GM18868 (cell line): ENCODE data around the gene ANKRD28.

Experiments used
- ATAC-seq: cut with Tn5 transposase; IDR thresholded peaks from one replicate; pipeline ENCODE4 v1.9.1; 2021; ENCODE audit warnings: mild to moderate bottlenecking, moderate library complexity; ENCODE audit not compliant: unreplicated experiment

ANKRD28 gene

DNA sequence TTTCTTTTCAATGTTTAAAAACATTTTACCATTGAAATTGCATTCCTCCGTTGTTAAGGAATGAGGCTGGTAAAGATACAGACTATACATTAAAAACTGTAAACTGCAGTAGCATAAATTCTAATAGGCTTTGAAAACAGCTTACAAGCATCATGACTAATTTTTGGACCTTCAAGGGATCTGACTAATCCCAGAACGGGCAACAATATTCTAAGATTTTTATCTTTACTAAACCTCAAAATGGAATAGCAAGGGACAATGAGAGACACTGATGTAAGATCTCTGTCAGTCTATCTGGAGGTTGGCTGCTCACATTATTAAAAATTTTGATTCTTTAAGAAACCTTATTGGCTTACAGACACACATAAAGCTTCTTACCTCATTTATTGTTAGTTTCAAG is 121.5 kb downstream of the ANKRD28 start:
- no peak for ATAC-seq

DNA sequence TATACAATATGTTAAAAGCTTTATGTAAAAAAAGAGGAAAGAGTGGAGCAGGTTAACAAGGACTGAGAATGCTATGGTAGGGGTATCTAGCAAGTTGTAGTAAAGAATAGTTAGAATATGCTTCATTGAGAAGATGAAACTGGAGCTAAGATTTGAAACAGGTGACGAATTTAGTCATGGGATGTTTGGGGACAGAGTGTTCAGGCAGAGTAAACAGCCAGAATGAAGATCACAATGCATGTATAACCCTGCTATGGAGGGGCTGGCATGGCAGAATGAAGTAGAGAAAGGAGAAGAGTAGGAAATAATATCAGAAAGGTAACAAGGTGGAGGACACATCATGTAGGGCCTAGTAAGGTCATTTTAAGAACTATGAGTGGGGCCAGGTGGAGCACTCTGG is 124.2 kb downstream of the ANKRD28 start:
- no peak for ATAC-seq

DNA sequence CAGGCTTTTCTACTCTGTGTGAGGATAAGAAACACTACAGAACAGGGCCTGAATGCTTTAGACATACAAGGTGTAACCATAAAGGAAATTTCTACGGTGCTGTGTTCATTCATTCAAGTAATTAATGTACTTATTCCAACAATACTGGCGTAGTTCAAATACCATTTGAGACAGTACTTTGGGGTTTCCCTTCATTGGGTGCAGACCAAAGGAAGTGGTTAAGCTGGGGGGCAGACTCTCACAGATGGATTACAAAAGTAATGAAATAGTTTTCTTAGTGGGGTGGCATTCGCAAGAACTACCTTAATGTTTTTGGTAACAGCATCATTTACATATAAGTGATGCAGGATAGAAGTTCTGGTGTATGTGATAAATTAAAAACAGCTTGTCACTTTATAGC is 130.3 kb downstream of the ANKRD28 start:
- peak; percentile 66 for ATAC-seq

DNA sequence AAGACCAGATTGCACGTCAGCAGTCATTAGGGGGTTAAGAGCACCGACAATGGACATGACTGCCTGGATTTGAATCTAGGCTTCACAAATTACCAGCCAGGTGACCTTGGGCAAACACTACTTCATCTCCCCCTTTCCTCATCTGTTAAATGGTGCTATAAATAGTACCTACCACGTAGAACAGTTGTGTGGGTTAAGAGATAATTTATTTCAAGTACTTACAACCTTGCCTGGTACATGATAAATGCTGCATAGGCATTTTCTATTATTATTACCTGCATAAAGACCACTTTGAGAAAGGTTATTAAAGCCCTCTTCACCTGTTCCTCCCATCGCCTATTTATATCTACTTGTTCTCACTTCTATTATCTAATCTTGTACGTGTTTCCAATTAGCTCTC is 131.5 kb downstream of the ANKRD28 start:
- no peak for ATAC-seq

DNA sequence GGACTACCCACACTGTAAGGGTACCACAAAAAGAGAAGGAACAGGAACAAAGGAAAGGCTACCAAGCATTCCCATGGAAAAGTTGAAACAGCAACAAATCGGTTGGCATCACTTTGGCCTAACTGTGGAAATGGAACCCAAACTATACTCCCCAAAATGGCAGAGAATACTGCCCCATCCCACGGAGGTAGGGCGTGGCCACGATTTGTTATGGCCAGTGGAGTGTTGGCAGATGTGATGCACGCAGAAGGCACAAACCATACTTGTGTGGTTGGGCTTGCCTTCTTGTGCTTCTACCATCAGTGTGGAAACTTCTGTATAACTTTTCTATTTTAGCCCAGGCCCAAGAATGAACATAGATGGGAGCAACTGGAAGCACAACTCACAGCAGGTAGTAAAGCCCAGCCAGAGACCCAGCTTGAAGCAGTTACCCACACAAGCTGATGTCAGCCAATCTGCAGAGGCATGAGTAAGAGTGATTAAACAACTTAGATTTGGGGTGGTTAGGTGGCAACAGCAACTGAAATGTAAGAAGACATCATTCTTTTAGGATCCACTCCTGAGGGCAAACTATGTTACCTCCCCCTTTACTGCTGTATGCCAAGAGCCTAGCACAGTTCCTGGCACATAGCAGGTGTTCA is 132.1 kb downstream of the ANKRD28 start:
- no peak for ATAC-seq

DNA sequence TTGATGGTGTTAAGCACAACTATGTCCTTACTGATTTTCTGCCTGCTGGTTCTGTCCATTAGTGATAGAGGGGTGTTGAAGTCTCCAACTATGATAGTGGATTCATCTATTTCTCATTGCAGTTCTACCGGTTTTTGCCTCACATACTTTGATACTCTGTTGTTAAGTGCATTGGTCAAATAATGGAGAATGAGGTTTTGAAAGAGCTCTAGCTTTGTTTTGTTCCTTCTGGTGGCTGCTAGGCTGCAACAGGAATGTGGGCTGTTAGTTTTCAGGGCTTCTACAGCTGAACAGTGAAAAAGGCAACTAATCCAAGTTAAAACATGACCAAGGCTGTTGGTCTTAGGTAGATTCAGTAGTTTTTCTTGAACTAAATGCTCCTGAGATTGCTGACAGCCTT is 133.6 kb downstream of the ANKRD28 start:
- no peak for ATAC-seq

DNA sequence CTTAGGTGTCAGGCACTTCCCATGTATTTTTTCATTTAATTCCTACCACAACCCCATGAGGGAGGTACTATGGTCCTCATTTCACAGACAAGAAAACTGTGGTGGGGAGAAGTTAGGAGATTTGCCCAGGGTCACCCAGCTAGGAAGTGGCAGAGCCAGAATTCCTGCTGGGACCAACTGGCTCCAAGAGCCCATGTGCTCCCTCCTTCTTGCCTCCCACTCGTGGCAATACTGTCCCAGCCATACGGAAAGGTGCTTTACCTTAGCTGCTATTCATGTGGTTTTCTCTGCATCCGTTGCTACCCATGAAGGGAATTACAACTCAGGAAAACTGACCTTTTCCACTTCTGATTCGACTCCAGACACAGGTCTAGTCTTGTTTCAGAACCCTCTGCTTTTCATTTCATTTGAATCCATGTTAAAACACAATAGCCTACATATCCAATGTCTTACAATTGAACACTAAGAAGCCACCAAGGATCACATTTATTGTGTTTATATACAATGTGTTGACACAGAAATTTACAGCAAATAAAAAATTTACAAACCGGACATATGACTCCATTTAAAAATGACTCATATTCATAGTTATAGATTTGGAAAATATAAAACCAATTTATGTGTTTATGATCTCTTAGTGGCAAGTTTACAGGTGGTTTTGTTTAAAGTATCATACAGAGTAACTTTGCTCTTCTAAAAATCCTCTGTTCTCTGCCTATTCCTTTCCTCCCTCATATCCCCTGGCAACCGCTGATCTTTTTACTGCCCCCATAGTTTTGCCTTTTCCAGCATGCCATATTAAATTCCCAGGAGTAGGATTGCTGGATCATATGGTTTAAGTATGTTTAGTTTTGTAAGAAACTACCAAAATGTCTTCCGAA is 137.5 kb downstream of the ANKRD28 start:
- no peak for ATAC-seq

DNA sequence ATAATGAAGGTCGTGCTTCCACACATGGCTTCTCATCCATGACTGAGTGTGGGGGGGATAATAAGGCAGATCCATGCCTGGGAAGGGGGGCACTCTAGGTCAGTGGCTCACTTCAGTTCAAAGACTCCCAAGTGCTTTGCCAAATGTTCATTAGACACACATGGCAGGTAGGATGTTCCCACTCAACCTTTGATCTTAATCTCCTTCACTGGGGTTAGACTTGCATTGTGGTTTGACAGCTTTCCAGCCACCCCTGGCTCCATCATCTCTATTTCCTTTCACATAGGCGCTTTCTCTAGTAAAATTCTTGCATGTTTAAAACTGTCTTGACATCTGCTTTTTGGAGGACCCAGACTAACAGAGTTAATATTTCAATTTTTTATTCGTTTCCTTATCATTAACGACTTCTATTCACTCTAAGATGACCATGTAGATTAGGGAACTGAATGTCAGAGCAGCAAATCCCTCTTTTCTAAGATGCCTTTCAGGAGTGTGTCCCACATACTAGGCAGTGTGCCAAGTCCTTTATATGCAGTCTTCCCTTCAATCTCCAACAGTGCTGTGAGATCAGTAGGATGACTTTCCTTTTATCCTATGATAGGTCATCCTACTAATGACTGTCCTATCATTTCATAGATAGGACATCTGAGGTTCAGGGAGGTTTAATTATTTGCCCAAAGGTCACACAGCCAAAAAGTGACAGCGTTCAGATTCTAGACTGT is 138.4 kb downstream of the ANKRD28 start:
- ATAC-seq = no peak

DNA sequence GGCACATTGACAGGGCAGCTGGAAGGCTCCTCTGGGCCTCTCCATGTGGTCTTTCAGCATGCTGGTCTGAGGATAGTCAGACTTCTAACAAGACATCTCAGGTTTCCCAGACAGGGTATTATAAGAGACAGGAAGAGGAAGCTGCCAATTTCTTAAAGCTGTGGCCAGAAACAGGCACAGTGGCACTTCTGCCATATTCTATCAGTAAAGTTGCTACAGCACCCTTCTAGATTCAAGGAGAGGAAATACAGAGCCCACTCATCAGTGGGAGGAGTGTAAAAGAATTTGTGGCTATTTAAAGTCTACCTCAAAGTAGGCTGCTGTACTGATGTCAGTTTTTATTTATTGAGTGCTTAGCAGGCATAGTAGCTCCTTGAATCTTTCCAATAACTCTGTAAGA is 140.8 kb downstream of the ANKRD28 start:
- no peak for ATAC-seq

DNA sequence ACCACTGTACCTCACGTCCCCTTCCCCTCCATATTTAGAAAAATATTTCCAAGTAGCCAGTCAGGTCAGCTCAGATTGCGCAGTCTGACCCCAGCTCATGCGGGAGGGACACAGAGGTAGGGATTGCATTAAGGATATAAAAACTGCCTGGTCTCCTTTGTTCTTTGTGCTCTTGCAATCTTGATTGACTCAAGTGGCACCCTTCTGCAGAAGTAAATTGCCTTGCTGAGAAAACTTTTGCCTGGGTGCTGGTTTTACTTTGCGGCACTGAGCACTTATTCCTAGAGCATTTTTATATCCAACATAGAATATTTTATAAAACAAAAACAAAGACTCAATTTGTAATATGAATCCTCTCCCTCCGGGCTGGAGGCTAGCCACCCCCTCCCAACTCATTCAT is 141.4 kb downstream of the ANKRD28 start:
- no peak for ATAC-seq

DNA sequence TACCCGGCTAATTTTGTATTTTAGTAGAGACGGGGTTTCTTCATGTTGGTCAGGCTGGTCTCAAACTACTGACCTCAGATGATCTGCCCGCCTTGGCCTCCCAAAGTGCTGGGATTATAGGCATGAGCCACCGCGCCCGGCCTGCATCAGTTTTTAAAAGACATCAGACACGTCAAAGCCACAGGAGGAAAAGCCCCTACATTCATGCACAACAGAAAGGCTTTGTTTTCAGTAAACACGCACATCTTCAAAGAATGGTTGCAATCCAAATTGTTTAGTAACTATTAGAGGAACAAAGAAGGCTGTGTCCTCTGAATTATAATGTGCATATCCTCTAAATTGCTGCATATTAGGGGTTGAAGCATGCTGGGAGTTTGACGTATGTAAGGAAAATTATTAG is 142.9 kb downstream of the ANKRD28 start:
- no peak for ATAC-seq

DNA sequence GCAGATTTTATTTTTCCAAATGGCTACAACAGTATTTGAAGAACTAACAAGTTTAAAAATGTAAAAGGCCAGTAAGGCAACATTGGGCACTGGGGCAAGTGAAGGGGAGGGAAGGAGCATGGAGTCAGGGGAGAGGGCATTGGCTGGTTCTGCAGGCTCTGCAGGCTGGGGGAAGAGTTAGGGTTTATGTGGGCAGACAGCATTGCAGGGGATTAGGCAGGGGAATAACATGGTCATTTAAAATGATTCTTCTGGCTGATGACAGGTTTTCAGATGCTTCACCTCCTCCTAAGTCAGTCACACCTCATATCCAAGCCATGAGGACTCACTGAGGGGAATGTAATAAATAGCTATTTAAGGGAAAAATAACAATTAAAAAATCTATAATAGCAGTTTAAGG is 143.7 kb downstream of the ANKRD28 start:
- no peak for ATAC-seq

DNA sequence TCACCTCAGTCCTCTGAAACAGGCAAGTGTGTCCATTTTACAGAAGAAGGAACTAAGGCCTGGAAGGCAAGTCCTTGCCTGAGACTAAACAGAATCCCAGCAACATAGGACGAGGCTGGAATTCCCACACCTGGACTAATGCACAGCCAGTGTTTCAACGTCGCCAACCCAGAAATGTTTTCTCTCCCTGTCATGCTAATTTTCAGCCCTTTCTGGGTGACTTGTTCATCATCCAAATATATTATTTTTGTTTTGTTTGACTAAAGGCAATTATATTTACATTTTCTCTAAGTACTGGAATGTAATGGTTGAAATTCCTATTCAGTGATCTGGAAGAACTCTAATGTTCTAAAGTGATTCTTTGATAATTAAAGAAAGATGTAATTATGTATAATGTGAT is 144.5 kb downstream of the ANKRD28 start:
- ATAC-seq = no peak

DNA sequence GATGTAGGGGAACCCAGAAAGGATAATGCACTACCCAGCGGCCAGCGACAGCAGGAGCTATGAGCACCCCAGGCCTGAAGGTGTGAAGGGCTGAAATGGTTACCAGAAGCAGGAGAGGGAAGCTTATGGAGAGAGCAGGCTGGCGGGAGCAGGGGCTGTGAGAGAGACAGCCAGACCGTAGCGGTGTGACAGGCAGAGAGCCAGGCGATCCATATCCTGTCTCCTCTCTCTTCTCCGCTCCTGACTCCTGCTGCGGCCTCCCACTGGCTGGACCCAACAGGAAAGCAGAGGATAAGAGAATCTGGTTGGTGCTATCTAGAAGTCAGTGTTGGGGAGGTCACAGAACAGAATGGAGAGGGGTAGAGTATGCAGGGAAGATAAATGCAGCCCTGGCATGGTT is 146.4 kb downstream of the ANKRD28 start:
- no peak for ATAC-seq

DNA sequence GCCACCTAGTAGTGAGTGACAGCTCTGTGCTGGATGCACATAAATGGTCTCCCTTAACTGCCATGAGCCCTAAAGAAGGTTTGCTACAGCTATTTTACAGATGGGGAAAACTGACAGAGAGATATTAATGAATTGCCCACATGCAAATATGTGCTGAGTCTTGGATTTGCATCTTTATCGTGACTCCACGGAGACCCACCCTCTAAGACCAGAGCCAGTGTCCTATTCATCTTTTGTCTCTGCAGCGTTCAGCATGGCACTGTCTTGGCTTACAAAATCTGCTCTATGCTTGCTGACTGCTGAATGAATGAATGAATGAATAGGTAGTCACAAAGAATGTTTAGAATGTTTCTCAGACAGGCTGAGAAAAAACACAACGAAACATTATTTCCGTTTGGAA is 147.9 kb downstream of the ANKRD28 start:
- no peak for ATAC-seq

DNA sequence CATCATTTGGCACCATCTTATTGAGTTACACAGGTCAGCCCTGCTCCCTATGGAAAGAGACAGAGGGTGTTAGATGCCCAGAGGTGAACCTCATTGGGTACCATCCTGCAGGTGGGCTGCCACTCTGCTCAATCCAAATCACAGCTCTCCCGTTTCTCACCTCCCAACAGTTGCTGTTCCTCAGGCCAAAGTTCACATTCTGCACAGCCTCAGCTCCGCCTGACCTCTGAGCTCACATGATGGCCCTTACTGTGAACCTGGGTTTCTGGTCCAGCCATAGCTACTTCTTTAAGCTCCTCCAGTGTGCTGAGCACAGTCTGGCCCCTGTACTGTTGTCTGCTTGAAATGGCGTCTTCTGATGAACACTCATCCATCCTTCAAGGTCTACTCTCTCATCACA is 148.4 kb downstream of the ANKRD28 start:
- no peak for ATAC-seq

DNA sequence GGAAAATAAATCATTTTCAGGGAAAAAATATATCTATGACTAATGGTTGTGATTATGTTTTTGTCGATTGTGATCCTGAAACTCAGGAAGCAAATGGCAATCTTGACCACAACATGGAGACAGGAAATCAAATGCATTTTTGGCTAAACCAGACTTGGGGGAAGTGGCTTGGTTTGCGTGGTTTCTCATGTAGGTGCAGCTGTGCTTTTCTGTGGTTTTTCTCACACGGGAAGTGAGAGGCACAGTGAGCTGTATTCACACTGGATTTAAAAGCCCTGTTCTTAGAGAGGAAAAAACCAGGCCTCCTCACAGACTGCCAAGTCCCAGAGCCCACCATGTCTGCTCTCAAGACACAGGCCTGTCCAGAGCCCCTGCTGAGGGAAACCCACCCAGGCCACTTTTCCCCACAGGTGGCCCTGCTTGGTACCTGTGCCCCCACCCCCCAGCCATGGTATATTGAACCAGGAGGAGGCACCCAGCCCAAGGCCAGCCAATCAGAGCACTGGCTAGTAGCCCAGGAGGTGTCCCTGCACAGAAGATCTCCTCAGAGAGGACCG is 150.1 kb downstream of the ANKRD28 start:
- peak; percentile 91 for ATAC-seq

DNA sequence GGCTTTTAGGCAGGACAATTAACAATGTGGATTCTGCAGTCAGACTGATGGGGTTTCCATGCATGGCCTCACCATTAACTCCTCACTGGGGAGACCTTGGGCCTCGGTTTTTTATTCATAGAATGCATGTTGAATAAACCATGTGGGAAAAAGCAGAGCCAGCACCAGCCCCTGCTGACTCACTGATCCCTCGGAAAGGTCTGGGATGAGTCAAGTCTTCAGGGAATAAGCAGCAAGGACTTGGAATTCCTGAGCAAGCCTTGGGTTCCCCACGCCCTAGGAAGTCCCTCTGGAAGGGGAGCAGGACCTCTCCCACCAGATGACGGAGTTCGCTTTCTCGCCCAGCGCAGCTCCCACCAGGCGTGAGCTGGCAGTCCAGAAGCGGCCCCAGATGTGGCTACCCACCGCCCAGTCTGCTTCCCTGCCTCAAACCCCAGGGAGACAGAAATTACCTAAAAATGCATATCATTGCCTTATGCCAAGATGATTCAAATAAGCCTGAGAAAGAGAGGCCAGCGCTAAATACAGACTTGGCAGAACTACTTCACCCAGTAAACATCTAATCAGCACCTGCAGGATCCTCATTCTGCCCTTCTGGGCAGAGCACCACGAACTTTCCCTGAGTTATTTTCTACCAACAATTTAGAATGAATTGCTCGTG is 150.8 kb downstream of the ANKRD28 start:
- peak; percentile 29 for ATAC-seq

DNA sequence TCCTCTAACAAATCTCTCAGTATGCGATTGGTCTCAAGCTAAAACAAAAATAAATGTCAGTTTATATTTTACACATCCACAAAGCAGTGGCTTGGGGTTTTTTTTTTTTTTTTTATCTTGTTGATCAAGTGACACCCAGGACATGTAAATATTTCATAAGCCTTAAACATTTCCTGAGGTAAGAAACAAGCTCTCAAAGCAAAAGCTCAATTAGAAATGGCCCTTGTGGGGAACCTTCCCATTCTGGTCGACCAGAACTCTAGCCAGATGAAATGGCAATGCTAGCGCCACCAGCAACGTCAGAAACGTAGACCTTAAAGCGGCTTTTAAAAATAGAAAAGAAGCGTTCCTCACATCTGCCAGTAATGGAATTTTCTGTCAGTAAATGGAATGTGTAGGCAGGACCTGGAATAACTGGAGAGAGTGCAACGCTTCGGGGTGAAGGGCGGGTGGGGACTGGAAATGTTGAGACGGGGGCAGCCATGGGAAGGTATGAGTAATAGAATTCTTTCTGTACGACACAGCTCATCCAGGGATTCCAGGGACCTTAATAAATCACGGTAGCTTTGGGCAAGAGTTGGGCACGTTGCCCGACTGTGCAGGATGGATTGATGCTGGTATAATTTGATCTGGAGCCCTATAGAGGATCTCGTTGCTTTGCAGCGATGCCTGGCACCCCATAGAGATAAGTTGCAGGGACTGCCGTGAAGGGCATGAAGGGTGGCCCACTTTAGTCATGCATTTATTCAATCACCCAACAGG is 151.9 kb downstream of the ANKRD28 start:
- ATAC-seq = no peak

DNA sequence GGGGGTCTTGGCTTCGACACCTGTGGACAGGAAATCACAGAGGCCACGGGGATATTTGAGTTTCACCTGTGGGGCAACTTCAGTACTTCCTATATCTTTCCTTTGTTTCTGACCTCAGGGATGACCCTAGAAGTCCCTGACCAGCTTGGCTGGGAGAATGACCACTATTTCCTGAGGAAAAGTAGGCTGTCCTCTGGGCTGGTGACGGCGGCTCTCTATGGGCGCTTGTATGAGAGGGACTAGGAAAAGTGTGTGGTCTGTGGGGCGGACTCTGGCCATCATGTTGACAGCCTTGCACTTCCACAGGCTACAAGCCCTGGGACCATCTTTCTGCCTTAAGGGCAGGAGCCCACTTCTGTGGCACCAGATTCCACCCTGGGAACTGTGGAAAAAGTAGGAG is 152.5 kb downstream of the ANKRD28 start:
- no peak for ATAC-seq
